Gastrocnemius medialis (tissue), 4 donors: ENCODE results near the gene TRIM49B.
"Not testable (repeated sequence)": the region's sequence is repeated elsewhere in the genome, so short reads cannot be mapped to it uniquely, and the experiment has no call there.

Experiments
- POLR2A ChIP-seq, 2 donors: fragments of 450-650 bp; IDR thresholded peaks; one replicate each; pipeline ENCODE4 v1.6.1; 2017; ENCODE audit warnings: antibody characterized with exemption in 2 of 2, mild to moderate bottlenecking in 2 of 2, moderate library complexity in 2 of 2
- TF ChIP-seq, protein P1 (sequence below), 5 experiments: fragments of 450-650 bp in 3 of 5; fragments of 200-600 bp in 2 of 5; sonication (generic) in 2 of 5; IDR thresholded peaks in 4 of 5; conservative IDR thresholded peaks in 1 of 5; 1 replicate in 4 of 5; 2 replicates in 1 of 5; pipeline ENCODE4 v1.5.1; 2016 to 2019; ENCODE audit warnings: antibody characterized with exemption in 5 of 5, mild to moderate bottlenecking in 3 of 5, moderate library complexity in 3 of 5

- not testable (repeated sequence) for TF ChIP-seq POLR2A (IDR thresholded peaks at IDR 0.05)
- TF ChIP-seq, protein P1, sequence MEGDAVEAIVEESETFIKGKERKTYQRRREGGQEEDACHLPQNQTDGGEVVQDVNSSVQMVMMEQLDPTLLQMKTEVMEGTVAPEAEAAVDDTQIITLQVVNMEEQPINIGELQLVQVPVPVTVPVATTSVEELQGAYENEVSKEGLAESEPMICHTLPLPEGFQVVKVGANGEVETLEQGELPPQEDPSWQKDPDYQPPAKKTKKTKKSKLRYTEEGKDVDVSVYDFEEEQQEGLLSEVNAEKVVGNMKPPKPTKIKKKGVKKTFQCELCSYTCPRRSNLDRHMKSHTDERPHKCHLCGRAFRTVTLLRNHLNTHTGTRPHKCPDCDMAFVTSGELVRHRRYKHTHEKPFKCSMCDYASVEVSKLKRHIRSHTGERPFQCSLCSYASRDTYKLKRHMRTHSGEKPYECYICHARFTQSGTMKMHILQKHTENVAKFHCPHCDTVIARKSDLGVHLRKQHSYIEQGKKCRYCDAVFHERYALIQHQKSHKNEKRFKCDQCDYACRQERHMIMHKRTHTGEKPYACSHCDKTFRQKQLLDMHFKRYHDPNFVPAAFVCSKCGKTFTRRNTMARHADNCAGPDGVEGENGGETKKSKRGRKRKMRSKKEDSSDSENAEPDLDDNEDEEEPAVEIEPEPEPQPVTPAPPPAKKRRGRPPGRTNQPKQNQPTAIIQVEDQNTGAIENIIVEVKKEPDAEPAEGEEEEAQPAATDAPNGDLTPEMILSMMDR (IDR thresholded peaks at IDR 0.05 in 4 of 5, conservative IDR thresholded peaks at IDR 0.05 in 1 of 5): not testable (repeated sequence)
Observed at GRCh38 chr11:49028523-49028922, at the start of gene TRIM49B.
